ENCODE data around the gene CACNA2D1.

DNA sequence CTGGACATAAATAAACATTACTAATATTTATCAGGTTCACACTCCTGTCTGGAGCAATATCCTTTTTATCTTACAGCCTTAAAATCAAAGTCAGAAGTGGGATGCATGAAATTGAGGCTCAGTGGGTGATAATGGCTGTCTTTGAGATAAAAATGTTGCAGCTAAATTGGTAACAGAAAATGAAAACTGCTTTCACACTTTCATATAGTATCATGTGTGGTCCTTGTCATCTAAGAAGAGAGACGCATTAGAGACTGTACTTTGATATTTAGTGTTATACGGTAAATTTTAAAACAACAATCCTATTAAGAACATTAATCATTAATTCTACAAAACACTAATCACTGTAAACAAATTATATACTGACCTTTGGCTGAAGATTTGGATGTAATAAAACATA, 438.5 kb downstream of the CACNA2D1 start:
- TF ChIP-seq, protein P1, sequence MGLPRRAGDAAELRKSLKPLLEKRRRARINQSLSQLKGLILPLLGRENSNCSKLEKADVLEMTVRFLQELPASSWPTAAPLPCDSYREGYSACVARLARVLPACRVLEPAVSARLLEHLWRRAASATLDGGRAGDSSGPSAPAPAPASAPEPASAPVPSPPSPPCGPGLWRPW (IDR thresholded peaks at IDR 0.05) = no peak
- TF ChIP-seq RCOR1 (IDR thresholded peaks at IDR 0.05; ENCODE audit: low read depth, low read length) = no peak
- no peak for TF ChIP-seq KDM5A (IDR thresholded peaks at IDR 0.05)
- no peak for TF ChIP-seq NPAS2 (CRISPR knock-in tag; IDR thresholded peaks at IDR 0.05; ENCODE audit: borderline replicate concordance)
- TF ChIP-seq, protein P2, sequence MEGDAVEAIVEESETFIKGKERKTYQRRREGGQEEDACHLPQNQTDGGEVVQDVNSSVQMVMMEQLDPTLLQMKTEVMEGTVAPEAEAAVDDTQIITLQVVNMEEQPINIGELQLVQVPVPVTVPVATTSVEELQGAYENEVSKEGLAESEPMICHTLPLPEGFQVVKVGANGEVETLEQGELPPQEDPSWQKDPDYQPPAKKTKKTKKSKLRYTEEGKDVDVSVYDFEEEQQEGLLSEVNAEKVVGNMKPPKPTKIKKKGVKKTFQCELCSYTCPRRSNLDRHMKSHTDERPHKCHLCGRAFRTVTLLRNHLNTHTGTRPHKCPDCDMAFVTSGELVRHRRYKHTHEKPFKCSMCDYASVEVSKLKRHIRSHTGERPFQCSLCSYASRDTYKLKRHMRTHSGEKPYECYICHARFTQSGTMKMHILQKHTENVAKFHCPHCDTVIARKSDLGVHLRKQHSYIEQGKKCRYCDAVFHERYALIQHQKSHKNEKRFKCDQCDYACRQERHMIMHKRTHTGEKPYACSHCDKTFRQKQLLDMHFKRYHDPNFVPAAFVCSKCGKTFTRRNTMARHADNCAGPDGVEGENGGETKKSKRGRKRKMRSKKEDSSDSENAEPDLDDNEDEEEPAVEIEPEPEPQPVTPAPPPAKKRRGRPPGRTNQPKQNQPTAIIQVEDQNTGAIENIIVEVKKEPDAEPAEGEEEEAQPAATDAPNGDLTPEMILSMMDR (IDR thresholded peaks at IDR 0.05) = no peak
- no peak for TF ChIP-seq ESRRA (IDR thresholded peaks at IDR 0.05; ENCODE audit: borderline replicate concordance, low read length)
- no peak for TF ChIP-seq JUN (IDR thresholded peaks at IDR 0.05)
- TF ChIP-seq SREBF2 (IDR thresholded peaks at IDR 0.05) = no peak
- TF ChIP-seq HEYL (CRISPR knock-in tag; IDR thresholded peaks at IDR 0.05) = no peak
- TF ChIP-seq MAFK (IDR thresholded peaks at IDR 0.05; ENCODE audit: partially characterized antibody) = no peak
